Spleen (tissue), 11 donors: ENCODE data around the gene UBASH3B. TPM values are rescaled to one million over a fixed set of nuclear protein-coding genes. Genes with fewer than 3 reads are reported as not detected.

Experiments used
- DNase-seq: peaks from one replicate; pipeline ENCODE4 v3.0.0-alpha.2; 2020
- H3K27ac ChIP-seq, 8 donors: fragments of 200-600 bp; sonication (generic) in 7 of 8; 1 replicate in 4 of 8; 2 replicates in 4 of 8; pipeline versions ENCODE4 v1.5.0 to v1.8.0; 2016 to 2021; ENCODE audit warnings: inconsistent platforms in 4 of 8, mild to moderate bottlenecking in 4 of 8, moderate library complexity in 1 of 8
- H3K27me3 ChIP-seq, 7 donors: fragments of 200-600 bp; sonication (generic) in 6 of 7; replicated peaks in 1 of 7; 1 replicate in 4 of 7; 2 replicates in 3 of 7; pipeline versions ENCODE4 v1.5.0 to v1.8.0; 2016 to 2021; ENCODE audit warnings: inconsistent platforms in 3 of 7, mild to moderate bottlenecking in 1 of 7
- H3K36me3 ChIP-seq, 6 donors: fragments of 200-600 bp; sonication (generic) in 5 of 6; 1 replicate in 4 of 6; 2 replicates in 2 of 6; pipeline versions ENCODE4 v1.5.0 to v1.8.0; 2016 to 2021; ENCODE audit warnings: inconsistent platforms in 2 of 6
- H3K4me1 ChIP-seq, 6 donors: fragments of 200-600 bp; sonication (generic) in 5 of 6; 1 replicate in 3 of 6; 2 replicates in 3 of 6; pipeline versions ENCODE4 v1.5.0 to v1.8.0; 2016 to 2021; ENCODE audit warnings: inconsistent platforms in 3 of 6
- H3K4me3 ChIP-seq, 8 donors: fragments of 200-600 bp; sonication (generic) in 7 of 8; 1 replicate in 4 of 8; 2 replicates in 4 of 8; pipeline versions ENCODE4 v1.5.0 to v1.8.0; 2016 to 2021; ENCODE audit warnings: inconsistent platforms in 4 of 8, mild to moderate bottlenecking in 4 of 8, moderate library complexity in 2 of 8
- H3K9me3 ChIP-seq, 8 donors: fragments of 200-600 bp; sonication (generic) in 7 of 8; 1 replicate in 4 of 8; 2 replicates in 4 of 8; pipeline versions ENCODE4 v1.5.0 to v1.8.0; 2016 to 2021; ENCODE audit warnings: inconsistent platforms in 4 of 8
- CTCF ChIP-seq, 11 experiments: fragments of 200-600 bp in 7 of 11; fragments of 450-650 bp in 4 of 11; sonication (generic) in 4 of 11; IDR thresholded peaks in 8 of 11; conservative IDR thresholded peaks in 3 of 11; 1 replicate in 7 of 11; 2 replicates in 4 of 11; pipeline versions ENCODE4 v1.4.0 to v1.8.0; 2016 to 2021; ENCODE audit warnings: antibody characterized with exemption in 11 of 11, inconsistent platforms in 4 of 11, mild to moderate bottlenecking in 1 of 11
- POLR2A ChIP-seq, 3 donors: fragments of 450-650 bp; IDR thresholded peaks; one replicate each; pipeline ENCODE4 v1.5.1; 2017; ENCODE audit warnings: antibody characterized with exemption in 3 of 3, mild to moderate bottlenecking in 1 of 3
- POLR2AphosphoS5 ChIP-seq, 3 donors: sonication (generic); formaldehyde crosslinking; IDR thresholded peaks; one replicate each; pipeline ENCODE4 v1.5.1; 2017; ENCODE audit warnings: antibody characterized with exemption in 3 of 3
- WGBS, 5 donors: extraction: QIAGEN DNeasy Blood & Tissue Kit in 3 of 5; methylation state at CpG; one replicate each; pipeline versions ENCODE4 v1.1.5 to v1.1.7; 2013 to 2018; 5-methylcytosine and 5-hydroxymethylcytosine counted together
- intact Hi-C: fragments of 100-400 bp; cut with DNase I; formaldehyde crosslinking; loops from one replicate; pipeline ENCODE4 v1.15.0; 2023; ENCODE audit warnings: low total_unique reads
- polyA plus RNA-seq, 3 donors: library from polyadenylated mRNA; stranded (reverse); fragments of 200-250 nt; gene quantifications; one replicate each; pipeline ENCODE4 v1.2.1, GENCODE V29; 2013
- total RNA-seq, 7 donors: library from RNA; depleted of rRNA in 3 of 7; stranded (reverse); fragments of >200 nt in 3 of 7; fragmentation: NEBNext Ultra II Directional in 4 of 7; extraction: Animal tissue kit (Norgen Biotek cat#: 25700) in 4 of 7; gene quantifications; one replicate each; pipeline versions ENCODE4 v1.1.0 to v1.2.1, GENCODE V29; 2016 to 2021
- donor health status: healthy with polysubstance abuse.
- donor health status: DM: no; HTN: no; CAD: no; lungs with moderate emphysema.
- donor health status: DM: no; HTN: no; CAD: no.
- donor health status: Bipolar disorder and iron deficiency.
- donor health status: healthy.
- donor health status: DM: no; HTN: no; CAD: no.
- donor health status: DM: yes; HTN: yes; CAD: no.

The UBASH3B gene
- total and polyA plus RNA-seq, 10 donors, result 4.4 to 190 (median 77.9) TPM

- Histone ChIP-seq H3K36me3 (peaks cover 4 to 99% (median 66%) of the 10 kb centered on the region in 6 donors), H3K4me3 (no peak overlapping the region), H3K27me3 (no peaks in the 10 kb centered on the region), H3K9me3 (no peaks in the 10 kb centered on the region), H3K4me1 (peaks cover 0 to 7% (median 0%) of the 10 kb centered on the region in 6 donors), H3K27ac (no peak overlapping the region)
- TF ChIP-seq POLR2A (IDR thresholded peaks at IDR 0.05) (no peak), CTCF (IDR thresholded peaks at IDR 0.05 in 8 of 11, conservative IDR thresholded peaks at IDR 0.05 in 3 of 11) (no peak)
- WGBS, 5 donors, result 61 to 92% (median 80%) methylated on average over 3 of the region's 3 CpGs
- intact Hi-C loops, result no loop called here
- DNase-seq, result no peak
These were observed 138.0 kb downstream of the UBASH3B start for GRCh38 chr11:122793515-122793914.

DNA sequence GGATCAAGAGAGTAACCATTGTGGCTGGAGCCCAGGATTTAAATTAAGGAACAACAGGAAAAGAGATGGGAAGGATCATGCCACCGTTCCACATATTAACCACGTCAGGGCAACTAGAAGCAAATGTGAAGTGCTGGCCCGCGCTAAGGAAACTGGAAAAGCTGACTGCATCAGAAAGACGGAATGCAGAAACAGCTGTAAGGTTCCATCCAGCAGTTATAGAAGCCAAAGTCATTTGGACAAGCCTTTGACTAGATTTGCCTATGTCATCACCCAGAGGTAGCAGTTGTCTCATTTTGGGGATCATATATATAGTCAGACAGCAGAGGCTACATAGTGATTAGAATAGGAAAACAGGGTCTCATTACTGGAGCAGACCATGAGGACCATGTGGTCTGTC, 139.8 kb downstream of the UBASH3B start:
- TF ChIP-seq CTCF (IDR thresholded peaks at IDR 0.05 in 8 of 11, conservative IDR thresholded peaks at IDR 0.05 in 3 of 11), result no peak
- TF ChIP-seq POLR2A (IDR thresholded peaks at IDR 0.05), result no peak
- no peak for TF ChIP-seq POLR2AphosphoS5 (IDR thresholded peaks at IDR 0.05)
- Histone ChIP-seq H3K4me3 (no peak overlapping the region), H3K27ac (no peak overlapping the region), H3K9me3 (no peaks in the 10 kb centered on the region), H3K27me3 (no peaks in the 10 kb centered on the region), H3K36me3 (peaks cover 4 to 99% (median 65%) of the 10 kb centered on the region in 6 donors), H3K4me1 (peaks cover 0 to 18% (median 2%) of the 10 kb centered on the region in 6 donors)
- no peak for DNase-seq
- 71 to 92% (median 85%) methylated on average over 5 of the region's 5 CpGs for WGBS, 5 donors
- intact Hi-C loops, result loop anchor here (5.0 kb wide), 1 partner anchor 57 kb away; no protein-coding TSS in a partner anchor

DNA sequence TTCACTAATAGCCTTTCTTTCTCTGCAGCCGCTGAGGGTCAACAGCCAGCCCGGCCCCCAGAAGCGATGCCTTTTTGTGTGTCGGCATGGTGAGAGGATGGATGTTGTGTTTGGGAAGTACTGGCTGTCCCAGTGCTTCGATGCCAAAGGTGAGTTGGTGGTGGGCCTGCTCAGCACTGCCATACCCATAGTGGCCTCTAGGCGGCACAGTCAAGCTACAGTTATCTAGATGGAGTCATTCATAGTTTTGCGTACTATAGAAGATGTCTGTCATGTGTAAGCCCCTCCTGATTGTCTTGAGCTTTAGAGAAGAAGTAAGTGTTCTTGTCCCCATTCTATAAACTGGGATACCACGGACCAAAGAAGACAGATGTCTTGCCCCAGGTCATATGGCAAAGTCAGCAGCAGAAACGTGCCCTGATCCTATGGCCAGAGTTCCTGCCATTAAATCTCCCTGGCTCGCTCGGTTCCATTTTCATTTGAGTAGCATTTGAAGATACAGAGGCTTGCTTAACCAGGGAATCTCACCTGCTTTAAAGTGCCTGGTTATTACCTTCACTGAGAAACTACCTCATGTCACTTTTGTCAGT, 140.7 kb downstream of the UBASH3B start:
- no peaks in the 10 kb centered on the region for H3K9me3 ChIP-seq
- DNase-seq, result peak; percentile 85
- no peak overlapping the region for H3K4me3 ChIP-seq
- peaks cover 4 to 99% (median 68%) of the 10 kb centered on the region in 6 donors for H3K36me3 ChIP-seq
- 55 to 65% (median 59%) methylated on average over 11 of the region's 11 CpGs for WGBS, 5 donors
- peaks cover 0 to 18% (median 2%) of the 10 kb centered on the region in 6 donors for H3K4me1 ChIP-seq
- no peaks in the 10 kb centered on the region for H3K27me3 ChIP-seq
- TF ChIP-seq POLR2AphosphoS5 (IDR thresholded peaks at IDR 0.05), result peak; percentile 8 to 20 (median 15)
- peak; percentile 66 to 91 (median 88) for TF ChIP-seq CTCF (IDR thresholded peaks at IDR 0.05 in 8 of 11, conservative IDR thresholded peaks at IDR 0.05 in 3 of 11)
- no peak for TF ChIP-seq POLR2A (IDR thresholded peaks at IDR 0.05)
- intact Hi-C loops, result loop anchor here (5.0 kb wide), 1 partner anchor 56 kb away; no protein-coding TSS in a partner anchor
- H3K27ac ChIP-seq, result no peak overlapping the region

DNA sequence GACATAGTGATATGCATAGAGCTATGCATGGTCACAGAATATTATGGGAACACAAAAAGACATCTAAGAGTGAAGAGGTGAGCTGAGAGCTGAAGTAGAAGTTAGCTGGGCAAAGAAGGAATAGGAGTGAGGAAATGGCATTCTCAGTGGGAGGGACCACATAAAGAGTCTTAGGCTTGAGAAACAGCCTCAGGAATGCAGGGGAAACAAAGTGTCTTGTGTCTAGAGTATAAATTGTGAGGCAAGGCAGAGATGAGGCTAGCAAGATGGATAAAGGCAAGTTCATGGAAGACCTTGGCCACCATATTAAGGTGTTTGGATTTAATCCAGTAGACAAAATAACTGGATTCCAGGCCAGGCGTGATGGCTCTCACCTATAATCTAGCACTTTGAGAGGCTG, 142.1 kb downstream of the UBASH3B start:
- WGBS, 5 donors, result 76 to 100% (median 92%) methylated on average over 1 of the region's 1 CpG
- Histone ChIP-seq H3K9me3 (no peaks in the 10 kb centered on the region), H3K27ac (no peak overlapping the region), H3K27me3 (no peaks in the 10 kb centered on the region), H3K4me1 (peaks cover 0 to 12% (median 0%) of the 10 kb centered on the region in 6 donors), H3K36me3 (peaks cover 4 to 99% (median 73%) of the 10 kb centered on the region in 6 donors), H3K4me3 (no peak overlapping the region)
- intact Hi-C loops, result loop anchor here (5.0 kb wide), 1 partner anchor 55 kb away; no protein-coding TSS in a partner anchor
- TF ChIP-seq POLR2A (IDR thresholded peaks at IDR 0.05) (no peak), POLR2AphosphoS5 (IDR thresholded peaks at IDR 0.05) (no peak), CTCF (IDR thresholded peaks at IDR 0.05 in 8 of 11, conservative IDR thresholded peaks at IDR 0.05 in 3 of 11) (no peak)
- DNase-seq, result no peak
